NCI-H2227 (cell line): ENCODE measurements around the gene EXTL2.
"Not testable (repeated sequence)": the region's sequence is repeated elsewhere in the genome, so short reads cannot be mapped to it uniquely, and the experiment has no call there.

ENCODE experiments used
- DNase-seq: peaks from one replicate; lab custom pipeline; 2025; ENCODE audit not compliant: unreplicated experiment; lab: John Stamatoyannopoulos, UW

EXTL2 gene

GRCh38 chr1:100894603-100895539 lies at the start of gene EXTL2:
Gene EXTL2, minus strand, starts transcription at chr1:100894842. Its CDS starts 6,085 bp downstream, at chr1:100888757.
- DNase-seq: peak; percentile 93

DNA sequence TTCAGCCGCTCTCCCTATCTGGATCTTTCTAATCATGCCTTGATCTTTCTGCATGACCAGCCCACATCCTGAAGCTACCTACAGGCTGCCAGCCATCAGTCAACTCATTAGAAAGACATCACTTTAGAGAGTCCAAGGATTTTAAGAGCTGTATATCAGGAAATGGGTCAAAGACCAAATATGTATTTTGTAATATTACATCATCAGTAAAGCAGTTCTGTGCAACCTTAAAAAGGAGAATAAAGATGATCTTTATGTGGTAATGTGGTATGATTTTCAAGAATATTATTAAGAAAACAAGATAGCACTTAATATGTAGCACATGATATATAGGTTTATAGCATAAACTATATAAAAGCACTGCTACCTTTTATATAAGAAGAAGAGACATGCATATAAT lies 48.9 kb upstream of the EXTL2 start:
- DNase-seq: no peak

DNA sequence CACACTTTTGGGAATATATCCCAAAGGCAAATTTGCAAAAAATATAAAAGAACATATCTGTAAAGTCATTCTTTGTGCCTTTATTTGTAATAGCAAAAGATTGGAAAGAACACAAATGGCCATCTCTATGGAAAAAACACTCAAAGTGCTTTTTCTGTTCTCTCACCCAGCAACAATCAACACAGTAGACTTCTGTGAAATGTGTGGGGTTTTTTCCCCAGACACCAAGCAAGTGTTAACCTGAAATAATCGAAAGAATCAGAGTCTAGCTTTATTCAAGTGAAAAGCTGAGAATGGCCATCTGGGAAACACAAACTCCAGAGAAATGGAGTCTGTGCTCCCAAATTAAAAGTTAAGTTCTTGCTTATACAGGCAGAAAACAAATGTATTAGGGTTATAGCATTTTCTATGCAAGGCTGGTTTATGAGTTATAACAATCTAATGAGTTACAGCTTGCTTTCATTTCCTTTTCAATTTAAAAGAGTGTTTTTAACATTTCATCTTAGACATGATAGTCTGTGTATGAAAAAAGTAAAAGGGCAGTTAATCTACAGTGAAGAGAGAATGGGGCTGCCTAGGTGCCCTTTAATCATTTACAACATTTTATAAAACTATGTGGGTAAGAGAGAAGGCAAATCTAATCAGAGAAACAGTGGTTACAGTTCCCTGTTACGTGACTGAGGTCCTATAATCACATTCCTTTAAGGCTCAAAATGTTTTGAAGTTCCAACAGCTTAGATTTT lies 47.8 kb upstream of the EXTL2 start:
- DNase-seq: no peak

DNA sequence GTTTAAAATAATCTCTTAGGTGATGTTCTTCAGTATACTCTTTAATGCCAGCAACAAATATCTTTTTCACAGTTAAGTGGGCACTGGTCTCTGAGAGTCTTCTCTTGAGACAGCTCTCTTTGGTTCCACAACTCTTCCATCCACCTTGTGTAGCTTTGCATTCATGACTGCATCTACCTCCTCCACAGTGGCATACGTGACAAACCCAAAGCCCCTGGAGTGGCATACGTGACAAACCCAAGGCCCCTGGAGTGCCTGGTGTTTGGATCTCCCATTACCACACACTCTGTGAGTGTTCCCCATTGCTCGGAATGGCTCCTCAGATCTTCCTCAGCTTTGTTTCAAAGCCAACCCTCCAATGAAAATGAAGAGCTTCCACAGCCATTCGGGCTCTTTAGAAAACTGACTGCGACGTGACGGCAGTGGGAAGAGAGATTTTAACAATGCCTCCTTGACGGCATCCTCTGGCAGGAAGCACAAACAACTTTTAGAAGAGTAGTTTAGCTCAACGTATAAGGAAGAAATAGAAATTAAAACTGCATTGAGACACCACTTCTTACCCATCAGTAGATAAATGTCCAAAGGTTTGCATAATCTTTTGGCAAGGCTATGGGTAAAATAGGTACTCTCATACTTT lies 47.1 kb upstream of the EXTL2 start:
- DNase-seq: no peak

GRCh38 chr1:100941098-100941527 lies 46.5 kb upstream of the EXTL2 start:
- DNase-seq: no peak

- DNase-seq: no peak
Observed at GRCh38 chr1:100936194-100936967, 41.7 kb upstream of the EXTL2 start.

DNA sequence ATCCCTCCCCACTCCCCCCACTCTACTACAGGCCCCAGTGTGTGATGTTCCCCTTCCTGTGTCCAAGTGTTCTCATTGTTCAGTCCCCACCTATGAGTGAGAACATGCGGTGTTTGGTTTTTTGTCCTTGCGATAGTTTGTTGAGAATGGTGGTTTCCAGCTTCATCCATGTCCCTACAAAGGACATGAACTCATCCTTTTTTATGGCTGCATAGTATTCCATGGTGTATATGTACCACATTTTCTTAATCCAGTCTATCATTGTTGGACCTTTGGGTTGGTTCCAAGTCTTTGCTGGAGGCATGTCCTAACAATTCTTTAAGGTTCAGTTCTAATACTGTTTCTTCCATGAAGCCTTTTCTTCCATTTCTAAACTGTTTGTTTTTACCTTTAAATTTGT lies 38.9 kb upstream of the EXTL2 start:
- not testable (repeated sequence) for DNase-seq

- no peak for DNase-seq
Observed at GRCh38 chr1:100931716-100932115, 37.1 kb upstream of the EXTL2 start.

DNA sequence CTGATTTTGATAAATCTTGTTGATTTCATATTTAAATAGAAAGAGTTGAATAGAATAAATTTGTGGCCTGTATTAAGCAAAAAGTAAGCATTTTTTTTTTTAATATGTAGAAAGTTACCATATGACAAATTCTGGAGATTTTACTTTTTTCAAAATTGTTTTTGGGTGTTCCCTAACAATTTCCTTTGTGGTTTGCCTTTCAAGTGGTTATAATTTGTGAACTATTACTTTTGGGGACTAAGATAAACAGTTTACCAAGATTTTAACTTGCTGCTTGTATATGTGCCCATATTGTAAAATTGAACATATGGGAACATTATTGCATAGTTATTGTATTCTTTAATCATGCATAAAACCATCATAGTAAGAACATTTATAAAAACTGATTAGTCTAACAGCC lies 35.9 kb upstream of the EXTL2 start:
- DNase-seq: no peak

- DNase-seq: no peak
Observed at GRCh38 chr1:100928128-100928527, 33.5 kb upstream of the EXTL2 start.

- no peak for DNase-seq
Observed at GRCh38 chr1:100927276-100927675, 32.6 kb upstream of the EXTL2 start.

DNA sequence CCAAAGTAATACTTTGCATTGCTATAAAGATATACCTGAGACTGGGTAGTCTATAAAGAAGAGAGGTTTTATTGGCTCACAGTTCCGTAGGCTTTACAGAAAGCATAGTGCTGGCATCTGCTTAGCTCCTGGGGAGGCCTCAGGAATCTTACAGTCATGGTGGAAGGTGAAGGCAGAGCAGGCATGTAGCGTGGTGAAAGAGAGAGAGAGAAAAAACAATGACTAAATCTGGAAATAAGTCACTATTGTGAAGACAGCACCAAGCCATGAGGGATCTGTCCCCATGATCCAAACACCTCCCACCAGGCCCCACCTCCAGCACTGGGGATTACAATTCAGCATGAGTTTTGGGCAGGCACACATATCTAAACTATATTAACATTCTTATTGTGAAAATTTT lies 31.6 kb upstream of the EXTL2 start:
- no peak for DNase-seq

DNA sequence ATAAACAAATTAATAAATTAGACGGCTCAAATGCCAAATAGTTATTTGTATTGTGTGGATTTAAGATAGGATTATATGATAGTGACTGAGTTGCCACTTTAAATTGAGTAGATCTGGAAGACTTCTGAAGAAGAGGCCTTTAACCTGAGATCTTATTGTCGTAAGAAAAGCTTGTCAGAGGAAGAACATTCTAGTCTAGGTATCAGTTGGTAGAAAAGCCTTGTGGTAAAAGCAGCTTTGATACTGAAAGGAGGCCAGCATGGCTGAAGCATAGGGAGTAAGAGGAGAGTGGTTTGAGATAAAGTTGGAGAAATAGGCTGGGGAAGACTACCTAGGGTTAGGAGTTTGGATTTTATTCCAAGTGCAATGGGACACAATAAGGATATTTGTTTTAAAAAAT lies 30.3 kb upstream of the EXTL2 start:
- DNase-seq: no peak

DNA sequence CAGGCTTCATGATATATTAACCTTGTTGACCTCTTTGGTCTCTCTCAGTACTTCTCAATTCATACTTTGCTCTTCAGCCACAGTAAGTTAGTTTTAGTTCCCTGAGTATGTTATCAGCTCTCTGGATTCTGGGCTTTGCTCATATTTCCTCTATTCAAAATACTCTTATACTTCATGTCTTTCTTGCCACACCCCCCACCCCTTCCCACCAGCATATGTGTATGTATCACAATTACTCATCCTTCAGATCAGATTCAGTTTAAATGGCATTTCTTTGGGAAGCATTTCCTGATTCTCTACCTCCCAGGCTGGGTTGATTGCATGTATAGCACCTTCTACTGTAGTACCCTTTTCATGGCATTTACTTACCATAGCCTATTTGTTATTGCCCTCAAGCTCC lies 29.6 kb upstream of the EXTL2 start:
- DNase-seq: no peak

- peak; percentile 74 for DNase-seq
Observed at GRCh38 chr1:100921110-100921706, 26.6 kb upstream of the EXTL2 start.

GRCh38 chr1:100912019-100912418 lies 17.4 kb upstream of the EXTL2 start:
- no peak for DNase-seq

GRCh38 chr1:100909018-100909417 lies 14.4 kb upstream of the EXTL2 start:
- no peak for DNase-seq

DNA sequence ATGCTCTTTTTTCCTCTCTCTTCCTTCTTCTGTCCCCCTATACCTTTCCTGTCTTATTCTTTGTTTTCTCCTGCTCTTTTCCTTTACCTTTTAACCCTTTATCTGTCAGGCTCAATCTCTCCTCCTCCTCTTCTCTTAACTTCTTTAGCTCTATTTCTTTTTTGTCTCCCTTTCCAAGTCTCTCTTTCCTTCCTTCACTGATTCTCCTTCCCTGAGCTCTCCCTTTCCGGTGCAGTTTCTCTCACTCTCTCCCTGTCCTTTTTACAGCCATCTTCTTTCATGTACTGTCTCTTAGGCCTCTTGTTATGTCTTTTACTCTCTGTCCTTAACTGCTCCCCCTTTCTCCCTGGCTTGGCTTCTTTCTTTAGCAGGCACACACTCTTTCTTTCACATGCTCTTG lies 13.2 kb upstream of the EXTL2 start:
- DNase-seq: no peak

DNA sequence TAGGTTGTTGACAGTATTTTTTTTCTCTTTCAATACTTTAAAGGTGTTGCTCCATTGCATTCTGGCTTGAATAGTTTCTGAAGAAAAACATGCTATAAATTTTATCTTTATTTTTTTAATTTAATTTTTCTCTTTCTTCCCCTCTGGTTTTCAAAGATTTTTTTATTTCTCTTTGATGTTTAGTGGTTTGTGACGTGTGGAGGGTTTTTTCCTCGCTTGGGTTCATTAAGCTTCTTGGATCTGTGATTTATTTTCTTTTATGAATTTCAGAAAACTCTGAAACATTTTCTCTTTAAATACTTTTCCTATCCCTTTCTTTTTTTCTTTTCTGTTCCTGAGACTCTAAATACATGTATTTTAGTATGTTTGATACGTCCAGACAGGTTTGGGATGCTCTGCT lies 10.5 kb upstream of the EXTL2 start:
- DNase-seq: no peak

GRCh38 chr1:100904528-100904927 lies 9.9 kb upstream of the EXTL2 start:
- DNase-seq: no peak
